ENCODE measurements around the gene AFAP1L1.

Gene AFAP1L1

GRCh38 chr5:149374303-149374702, 102.6 kb downstream of the AFAP1L1 start:
- no peak for DNase-seq (ENCODE audit: low read depth)
- TF ChIP-seq CTCF (IDR thresholded peaks at IDR 0.05; ENCODE audit: control insufficient read depth, extremely low read depth, insufficient read depth), result no peak
- no peak overlapping the region for H3K4me3 ChIP-seq (ENCODE audit: low read depth, low read length)

- no peak overlapping the region for H3K4me3 ChIP-seq (ENCODE audit: low read depth, low read length)
- DNase-seq (ENCODE audit: low read depth), result no peak
- TF ChIP-seq CTCF (IDR thresholded peaks at IDR 0.05; ENCODE audit: control insufficient read depth, extremely low read depth, insufficient read depth), result no peak
Observed at GRCh38 chr5:149374801-149375200, 103.1 kb downstream of the AFAP1L1 start.

- TF ChIP-seq CTCF (IDR thresholded peaks at IDR 0.05; ENCODE audit: control insufficient read depth, extremely low read depth, insufficient read depth), result no peak
- no peak for DNase-seq (ENCODE audit: low read depth)
- no peak overlapping the region for H3K4me3 ChIP-seq (ENCODE audit: low read depth, low read length)
Observed at GRCh38 chr5:149375434-149375833, 103.8 kb downstream of the AFAP1L1 start.

GRCh38 chr5:149376104-149376503, 104.4 kb downstream of the AFAP1L1 start:
- H3K4me3 ChIP-seq (ENCODE audit: low read depth, low read length), result no peak overlapping the region
- no peak for TF ChIP-seq CTCF (IDR thresholded peaks at IDR 0.05; ENCODE audit: control insufficient read depth, extremely low read depth, insufficient read depth)
- DNase-seq (ENCODE audit: low read depth), result no peak

GRCh38 chr5:149376711-149377447, 105.2 kb downstream of the AFAP1L1 start:
- H3K4me3 ChIP-seq (ENCODE audit: low read depth, low read length), result no peak overlapping the region
- DNase-seq (ENCODE audit: low read depth), result no peak
- no peak for TF ChIP-seq CTCF (IDR thresholded peaks at IDR 0.05; ENCODE audit: control insufficient read depth, extremely low read depth, insufficient read depth)

GRCh38 chr5:149378241-149378820, 106.7 kb downstream of the AFAP1L1 start:
- no peak for TF ChIP-seq CTCF (IDR thresholded peaks at IDR 0.05; ENCODE audit: control insufficient read depth, extremely low read depth, insufficient read depth)
- no peak for DNase-seq (ENCODE audit: low read depth)
- no peak overlapping the region for H3K4me3 ChIP-seq (ENCODE audit: low read depth, low read length)
